Colonic mucosa (tissue), 4 donors: ENCODE data around the gene DAG1. TPM values are rescaled to one million over a fixed set of nuclear protein-coding genes. Genes with fewer than 3 reads are reported as not detected.

Experiments
- DNase-seq: peaks from one replicate; pipeline ENCODE4 v3.0.0-alpha.2; 2020
- H3K27ac ChIP-seq: fragments of 200-600 bp; one replicate; pipeline ENCODE4 v1.8.0; 2021
- H3K27me3 ChIP-seq: fragments of 200-600 bp; one replicate; pipeline ENCODE4 v1.8.0; 2021
- H3K36me3 ChIP-seq: fragments of 200-600 bp; one replicate; pipeline ENCODE4 v1.8.0; 2021
- H3K4me1 ChIP-seq: fragments of 200-600 bp; one replicate; pipeline ENCODE4 v1.8.0; 2021; ENCODE audit warnings: mild to moderate bottlenecking
- H3K4me3 ChIP-seq: fragments of 200-600 bp; one replicate; pipeline ENCODE4 v1.8.0; 2021
- H3K9ac ChIP-seq, 2 donors: one replicate each; pipeline ENCODE4 v1.7.0; 2013; ENCODE audit warnings: control low read depth in 2 of 2, low read depth in 2 of 2, low read length in 2 of 2
- H3K9me3 ChIP-seq: fragments of 200-600 bp; one replicate; pipeline ENCODE4 v1.8.0; 2021
- intact Hi-C: fragments of 100-400 bp; cut with DNase I; formaldehyde crosslinking; loops from one replicate; pipeline ENCODE4 v1.14.1; 2022
- total RNA-seq, 2 donors: library from RNA; stranded (reverse); fragmentation: NEBNext Ultra II Directional in 1 of 2; extraction: Animal tissue kit (Norgen Biotek cat#: 25700) in 1 of 2; gene quantifications; one replicate each; pipeline ENCODE4 v1.2.1, GENCODE V29; 2021
- TF ChIP-seq, protein P1 (sequence below): fragments of 200-600 bp; IDR thresholded peaks from one replicate; pipeline ENCODE4 v1.8.0; 2022; ENCODE audit warnings: antibody characterized with exemption, mild to moderate bottlenecking
- donor health status: healthy.
- donor health status: DM: no; HTN: no; CAD: no.
- donor health status: DM: no; HTN: no; CAD: no.

DAG1 gene
- total RNA-seq, 2 donors from 2014 or later: 81.7 to 107 TPM

DNA sequence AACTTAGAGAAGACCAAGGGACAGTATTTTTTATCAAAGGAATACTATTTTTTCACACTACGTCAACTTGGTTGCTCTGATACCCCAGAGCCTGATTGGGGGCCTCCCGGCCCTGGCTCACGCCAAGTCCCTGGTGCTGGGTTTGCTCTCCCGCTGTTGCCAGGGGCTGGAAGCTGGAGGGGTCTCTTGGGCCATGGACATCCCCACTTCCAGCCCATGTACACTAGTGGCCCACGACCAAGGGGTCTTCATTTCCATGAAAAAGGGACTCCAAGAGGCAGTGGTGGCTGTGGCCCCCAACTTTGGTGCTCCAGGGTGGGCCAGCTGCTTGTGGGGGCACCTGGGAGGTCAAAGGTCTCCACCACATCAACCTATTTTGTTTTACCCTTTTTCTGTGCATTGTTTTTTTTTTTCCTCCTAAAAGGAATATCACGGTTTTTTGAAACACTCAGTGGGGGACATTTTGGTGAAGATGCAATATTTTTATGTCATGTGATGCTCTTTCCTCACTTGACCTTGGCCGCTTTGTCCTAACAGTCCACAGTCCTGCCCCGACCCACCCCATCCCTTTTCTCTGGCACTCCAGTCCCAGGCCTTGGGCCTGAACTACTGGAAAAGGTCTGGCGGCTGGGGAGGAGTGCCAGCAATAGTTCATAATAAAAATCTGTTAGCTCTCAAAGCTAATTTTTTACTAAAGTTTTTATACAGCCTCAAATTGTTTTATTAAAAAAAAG is 63.9 kb downstream of the DAG1 start:
- Histone ChIP-seq H3K9ac (no peak overlapping the region), H3K27me3 (no peaks in the 10 kb centered on the region), H3K4me3 (no peak overlapping the region), H3K9me3 (no peaks in the 10 kb centered on the region), H3K27ac (no peak overlapping the region), H3K4me1 (no peaks in the 10 kb centered on the region), H3K36me3 (peaks cover 7% of the 10 kb centered on the region)
- intact Hi-C loops: no loop called here
- no peak for DNase-seq
- TF ChIP-seq, protein P1, sequence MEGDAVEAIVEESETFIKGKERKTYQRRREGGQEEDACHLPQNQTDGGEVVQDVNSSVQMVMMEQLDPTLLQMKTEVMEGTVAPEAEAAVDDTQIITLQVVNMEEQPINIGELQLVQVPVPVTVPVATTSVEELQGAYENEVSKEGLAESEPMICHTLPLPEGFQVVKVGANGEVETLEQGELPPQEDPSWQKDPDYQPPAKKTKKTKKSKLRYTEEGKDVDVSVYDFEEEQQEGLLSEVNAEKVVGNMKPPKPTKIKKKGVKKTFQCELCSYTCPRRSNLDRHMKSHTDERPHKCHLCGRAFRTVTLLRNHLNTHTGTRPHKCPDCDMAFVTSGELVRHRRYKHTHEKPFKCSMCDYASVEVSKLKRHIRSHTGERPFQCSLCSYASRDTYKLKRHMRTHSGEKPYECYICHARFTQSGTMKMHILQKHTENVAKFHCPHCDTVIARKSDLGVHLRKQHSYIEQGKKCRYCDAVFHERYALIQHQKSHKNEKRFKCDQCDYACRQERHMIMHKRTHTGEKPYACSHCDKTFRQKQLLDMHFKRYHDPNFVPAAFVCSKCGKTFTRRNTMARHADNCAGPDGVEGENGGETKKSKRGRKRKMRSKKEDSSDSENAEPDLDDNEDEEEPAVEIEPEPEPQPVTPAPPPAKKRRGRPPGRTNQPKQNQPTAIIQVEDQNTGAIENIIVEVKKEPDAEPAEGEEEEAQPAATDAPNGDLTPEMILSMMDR: no peak

DNA sequence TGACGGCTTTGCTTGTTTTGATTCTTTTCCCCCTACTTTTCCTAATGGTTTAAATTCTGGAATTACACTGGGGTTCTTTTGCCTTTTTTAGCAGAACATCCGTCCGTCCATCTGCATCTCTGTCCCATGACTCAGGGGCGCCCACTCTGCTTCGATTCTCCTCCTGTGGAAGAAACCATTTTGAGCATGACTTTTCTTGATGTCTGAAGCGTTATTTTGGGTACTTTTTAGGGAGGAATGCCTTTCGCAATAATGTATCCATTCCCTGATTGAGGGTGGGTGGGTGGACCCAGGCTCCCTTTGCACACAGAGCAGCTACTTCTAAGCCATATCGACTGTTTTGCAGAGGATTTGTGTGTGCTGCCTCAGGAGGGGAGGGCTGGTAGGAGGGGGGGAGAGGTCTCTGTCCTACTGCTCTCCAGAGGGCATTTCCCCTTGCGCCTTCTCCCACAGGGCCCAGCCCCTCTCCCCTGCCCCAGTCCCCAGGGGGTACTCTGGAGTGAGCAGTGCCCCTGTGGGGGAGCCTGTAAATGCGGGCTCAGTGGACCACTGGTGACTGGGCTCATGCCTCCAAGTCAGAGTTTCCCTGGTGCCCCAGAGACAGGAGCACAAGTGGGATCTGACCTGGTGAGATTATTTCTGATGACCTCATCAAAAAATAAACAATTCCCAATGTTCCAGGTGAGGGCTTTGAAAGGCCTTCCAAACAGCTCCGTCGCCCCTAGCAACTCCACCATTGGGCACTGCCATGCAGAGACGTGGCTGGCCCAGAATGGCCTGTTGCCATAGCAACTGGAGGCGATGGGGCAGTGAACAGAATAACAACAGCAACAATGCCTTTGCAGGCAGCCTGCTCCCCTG is 64.7 kb downstream of the DAG1 start:
- no peak for DNase-seq
- Histone ChIP-seq H3K9ac (no peak overlapping the region), H3K27me3 (no peaks in the 10 kb centered on the region), H3K9me3 (no peaks in the 10 kb centered on the region), H3K27ac (no peak overlapping the region), H3K4me3 (no peak overlapping the region), H3K36me3 (peaks cover 7% of the 10 kb centered on the region), H3K4me1 (no peaks in the 10 kb centered on the region)
- TF ChIP-seq, protein P1: no peak
- intact Hi-C loops: no loop called here

GRCh38 chr3:49535971-49536874 is 66.2 kb downstream of the DAG1 start:
- Histone ChIP-seq H3K27ac (no peak overlapping the region), H3K27me3 (no peaks in the 10 kb centered on the region), H3K9ac (no peak overlapping the region), H3K36me3 (peaks cover 7% of the 10 kb centered on the region), H3K9me3 (no peaks in the 10 kb centered on the region), H3K4me1 (no peaks in the 10 kb centered on the region), H3K4me3 (no peak overlapping the region)
- TF ChIP-seq, protein P1: no peak
- no peak for DNase-seq
- intact Hi-C loops: no loop called here

- no peak overlapping the region for H3K9ac ChIP-seq
- intact Hi-C loops: no loop called here
- TF ChIP-seq, protein P1: no peak
- H3K9me3 ChIP-seq: no peaks in the 10 kb centered on the region
- H3K27ac ChIP-seq: no peak overlapping the region
- peaks cover 7% of the 10 kb centered on the region for H3K36me3 ChIP-seq
- H3K4me3 ChIP-seq: no peak overlapping the region
- DNase-seq: no peak
- no peaks in the 10 kb centered on the region for H3K27me3 ChIP-seq
- H3K4me1 ChIP-seq: no peaks in the 10 kb centered on the region
These were observed 66.9 kb downstream of the DAG1 start for GRCh38 chr3:49536875-49537533.
